Liver (tissue), 9 donors: ENCODE measurements around the gene DNAAF5. TPM values are rescaled to one million over a fixed set of nuclear protein-coding genes. Genes with fewer than 3 reads are reported as not detected.

Experiments
- DNase-seq: peaks from one replicate; pipeline ENCODE4 v3.0.0-alpha.2; 2017; ENCODE audit warnings: low spot score
- H3K27ac ChIP-seq, 2 donors: one replicate each; pipeline ENCODE4 v1.7.0; 2013; ENCODE audit warnings: inconsistent platforms in 2 of 2, low read length in 2 of 2, control low read depth in 1 of 2, low read depth in 1 of 2, mild to moderate bottlenecking in 1 of 2
- H3K27me3 ChIP-seq, 4 donors: one replicate each; pipeline versions ENCODE4 v1.6.1 to v1.7.0; 2013; ENCODE audit warnings: low read length in 3 of 4, inconsistent platforms in 1 of 4, mild to moderate bottlenecking in 1 of 4, moderate library complexity in 1 of 4; ENCODE audit not compliant: control insufficient read depth in 4 of 4, insufficient read depth in 4 of 4
- H3K36me3 ChIP-seq, 4 donors: one replicate each; pipeline versions ENCODE4 v1.6.1 to v1.7.0; 2013; ENCODE audit warnings: low read length in 3 of 4, mild to moderate bottlenecking in 3 of 4, low read depth in 1 of 4, moderate library complexity in 1 of 4; ENCODE audit not compliant: control insufficient read depth in 4 of 4, insufficient read depth in 3 of 4
- H3K4me1 ChIP-seq, 4 donors: one replicate each; pipeline versions ENCODE4 v1.6.1 to v1.7.0; 2013; ENCODE audit warnings: low read length in 3 of 4, mild to moderate bottlenecking in 3 of 4, moderate library complexity in 1 of 4; ENCODE audit not compliant: control insufficient read depth in 4 of 4, insufficient read depth in 4 of 4
- H3K4me3 ChIP-seq, 3 donors: one replicate each; pipeline versions ENCODE4 v1.6.1 to v1.7.0; 2013; ENCODE audit warnings: low read length in 3 of 3, control low read depth in 1 of 3, low read depth in 1 of 3, mild to moderate bottlenecking in 1 of 3
- H3K9ac ChIP-seq, 2 donors: one replicate each; pipeline ENCODE4 v1.7.0; 2013; ENCODE audit warnings: low read length in 2 of 2, mild to moderate bottlenecking in 2 of 2, moderate library complexity in 2 of 2, control low read depth in 1 of 2, low read depth in 1 of 2
- H3K9me3 ChIP-seq, 4 donors: one replicate each; pipeline versions ENCODE4 v1.6.1 to v1.7.0; 2013; ENCODE audit warnings: low read length in 3 of 4; ENCODE audit not compliant: control insufficient read depth in 4 of 4
- FOXA2 ChIP-seq: IDR thresholded peaks from 2 replicates; pipeline ENCODE4 v1.6.1; 2016; ENCODE audit warnings: antibody characterized with exemption
- GABPA ChIP-seq, 2 donors: IDR thresholded peaks in 1 of 2; conservative IDR thresholded peaks in 1 of 2; 2 replicates each; pipeline ENCODE4 v1.6.1; 2016; ENCODE audit warnings: antibody characterized with exemption in 2 of 2, mild to moderate bottlenecking in 1 of 2, moderate library complexity in 1 of 2
- HNF4G ChIP-seq: IDR thresholded peaks from 2 replicates; pipeline ENCODE4 v1.6.1; 2016; ENCODE audit warnings: antibody characterized with exemption
- JUND ChIP-seq, 2 donors: IDR thresholded peaks; 2 replicates each; pipeline ENCODE4 v1.6.1; 2016; ENCODE audit warnings: antibody characterized with exemption in 2 of 2
- NR2F2 ChIP-seq: IDR thresholded peaks from 2 replicates; pipeline ENCODE4 v1.6.1; 2016; ENCODE audit warnings: antibody characterized with exemption
- RAD21 ChIP-seq, 2 donors: IDR thresholded peaks; 2 replicates each; pipeline ENCODE4 v1.6.1; 2016; ENCODE audit warnings: antibody characterized with exemption in 2 of 2, mild to moderate bottlenecking in 2 of 2
- RXRA ChIP-seq, 2 donors: IDR thresholded peaks; 2 replicates each; pipeline ENCODE4 v1.6.1; 2017 to 2018; ENCODE audit warnings: antibody characterized with exemption in 2 of 2, mild to moderate bottlenecking in 1 of 2
- SP1 ChIP-seq: IDR thresholded peaks from 2 replicates; pipeline ENCODE4 v1.6.1; 2018; ENCODE audit warnings: antibody characterized with exemption, mild to moderate bottlenecking
- YY1 ChIP-seq: IDR thresholded peaks from 2 replicates; pipeline ENCODE4 v1.6.1; 2016; ENCODE audit warnings: antibody characterized with exemption, mild to moderate bottlenecking
- WGBS: extraction: QIAGEN DNeasy Blood & Tissue Kit; methylation state at CpG from one replicate; pipeline ENCODE4 v1.1.7; 2013; 5-methylcytosine and 5-hydroxymethylcytosine counted together
- polyA plus RNA-seq, 2 donors: library from polyadenylated mRNA; stranded (reverse) in 1 of 2; unstranded in 1 of 2; fragments of 200-250 nt in 1 of 2; fragments of >200 nt in 1 of 2; fragmentation: Nextera tagmentation in 1 of 2; extraction: Ambion mirVana in 1 of 2; gene quantifications; one replicate each; pipeline versions ENCODE4 v1.2.1 to v1.2.3, GENCODE V29; 2013 to 2015
- total RNA-seq, 2 donors: library from RNA; depleted of rRNA; stranded (reverse); fragments of >200 nt; gene quantifications; one replicate each; pipeline ENCODE4 v1.2.3, GENCODE V29; 2014
- TF ChIP-seq, protein P1 (sequence below): IDR thresholded peaks from 2 replicates; pipeline ENCODE4 v1.6.1; 2016; ENCODE audit warnings: antibody characterized with exemption
- TF ChIP-seq, protein P2 (sequence below): IDR thresholded peaks from 2 replicates; pipeline ENCODE4 v1.6.1; 2016; ENCODE audit warnings: antibody characterized with exemption
- TF ChIP-seq, protein P3 (sequence below): IDR thresholded peaks from 2 replicates; pipeline ENCODE4 v1.6.1; 2016; ENCODE audit warnings: antibody characterized with exemption
- TF ChIP-seq, protein P4 (sequence below): IDR thresholded peaks from 2 replicates; pipeline ENCODE4 v1.6.1; 2016; ENCODE audit warnings: antibody characterized with exemption, mild to moderate bottlenecking
- TF ChIP-seq, protein P5 (sequence below): fragments of 150-350 bp; IDR thresholded peaks from 2 replicates; pipeline ENCODE4 v1.5.1; 2017; ENCODE audit warnings: improper control_type of control experiment, low read depth, low read length; ENCODE audit not compliant: missing input control
- donor health status: healthy.
- donor health status: healthy.
- donor health status: healthy.
- donor health status: healthy.
- donor health status: healthy.

DNAAF5 gene
- total and polyA plus RNA-seq, 4 donors, result 3.1 to 11.1 (median 9.5) TPM

DNA sequence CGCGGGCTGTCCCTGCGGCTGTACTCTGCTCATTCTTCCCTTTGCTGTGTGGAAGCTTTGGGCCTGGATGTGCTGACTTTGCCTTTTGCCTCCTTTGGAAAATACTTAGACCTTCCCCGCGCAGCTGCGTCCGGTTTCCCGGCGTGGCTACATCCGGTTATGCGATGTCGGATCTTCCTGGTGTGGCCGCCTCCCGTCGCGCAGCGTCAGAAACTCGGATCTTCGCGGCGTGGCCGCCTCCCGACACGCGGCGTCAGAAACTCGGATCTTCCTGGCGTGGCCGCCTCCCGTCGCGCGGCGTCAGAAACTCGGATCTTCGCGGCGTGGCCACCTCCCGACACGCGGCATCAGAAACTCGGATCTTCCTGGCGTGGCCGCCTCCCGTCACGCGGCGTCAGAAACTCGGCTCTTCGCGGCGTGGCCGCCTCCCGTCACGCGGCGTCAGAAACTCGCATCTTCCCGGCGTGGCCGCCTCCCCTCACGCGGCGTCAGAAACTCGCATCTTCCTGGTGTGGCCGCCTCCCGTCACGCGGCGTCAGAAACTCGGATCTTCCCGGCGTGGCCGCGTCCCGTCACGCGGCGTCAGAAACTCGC, 55.5 kb downstream of the DNAAF5 start:
- H3K27me3 ChIP-seq, result no peaks in the 10 kb centered on the region
- no peaks in the 10 kb centered on the region for H3K9me3 ChIP-seq
- TF ChIP-seq FOXA2, result no peak
- TF ChIP-seq, protein P1, sequence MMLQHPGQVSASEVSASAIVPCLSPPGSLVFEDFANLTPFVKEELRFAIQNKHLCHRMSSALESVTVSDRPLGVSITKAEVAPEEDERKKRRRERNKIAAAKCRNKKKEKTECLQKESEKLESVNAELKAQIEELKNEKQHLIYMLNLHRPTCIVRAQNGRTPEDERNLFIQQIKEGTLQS, result no peak
- no peak for TF ChIP-seq HNF4G
- TF ChIP-seq, protein P2, sequence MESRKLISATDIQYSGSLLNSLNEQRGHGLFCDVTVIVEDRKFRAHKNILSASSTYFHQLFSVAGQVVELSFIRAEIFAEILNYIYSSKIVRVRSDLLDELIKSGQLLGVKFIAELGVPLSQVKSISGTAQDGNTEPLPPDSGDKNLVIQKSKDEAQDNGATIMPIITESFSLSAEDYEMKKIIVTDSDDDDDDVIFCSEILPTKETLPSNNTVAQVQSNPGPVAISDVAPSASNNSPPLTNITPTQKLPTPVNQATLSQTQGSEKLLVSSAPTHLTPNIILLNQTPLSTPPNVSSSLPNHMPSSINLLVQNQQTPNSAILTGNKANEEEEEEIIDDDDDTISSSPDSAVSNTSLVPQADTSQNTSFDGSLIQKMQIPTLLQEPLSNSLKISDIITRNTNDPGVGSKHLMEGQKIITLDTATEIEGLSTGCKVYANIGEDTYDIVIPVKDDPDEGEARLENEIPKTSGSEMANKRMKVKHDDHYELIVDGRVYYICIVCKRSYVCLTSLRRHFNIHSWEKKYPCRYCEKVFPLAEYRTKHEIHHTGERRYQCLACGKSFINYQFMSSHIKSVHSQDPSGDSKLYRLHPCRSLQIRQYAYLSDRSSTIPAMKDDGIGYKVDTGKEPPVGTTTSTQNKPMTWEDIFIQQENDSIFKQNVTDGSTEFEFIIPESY, result no peak
- TF ChIP-seq RAD21 (IDR thresholded peaks at IDR 0.05), result no peak
- no peak for TF ChIP-seq NR2F2
- no peak for TF ChIP-seq SP1
- no peak for TF ChIP-seq JUND (IDR thresholded peaks at IDR 0.05)
- TF ChIP-seq, protein P3, sequence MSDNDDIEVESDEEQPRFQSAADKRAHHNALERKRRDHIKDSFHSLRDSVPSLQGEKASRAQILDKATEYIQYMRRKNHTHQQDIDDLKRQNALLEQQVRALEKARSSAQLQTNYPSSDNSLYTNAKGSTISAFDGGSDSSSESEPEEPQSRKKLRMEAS, result no peak
- TF ChIP-seq, protein P4, sequence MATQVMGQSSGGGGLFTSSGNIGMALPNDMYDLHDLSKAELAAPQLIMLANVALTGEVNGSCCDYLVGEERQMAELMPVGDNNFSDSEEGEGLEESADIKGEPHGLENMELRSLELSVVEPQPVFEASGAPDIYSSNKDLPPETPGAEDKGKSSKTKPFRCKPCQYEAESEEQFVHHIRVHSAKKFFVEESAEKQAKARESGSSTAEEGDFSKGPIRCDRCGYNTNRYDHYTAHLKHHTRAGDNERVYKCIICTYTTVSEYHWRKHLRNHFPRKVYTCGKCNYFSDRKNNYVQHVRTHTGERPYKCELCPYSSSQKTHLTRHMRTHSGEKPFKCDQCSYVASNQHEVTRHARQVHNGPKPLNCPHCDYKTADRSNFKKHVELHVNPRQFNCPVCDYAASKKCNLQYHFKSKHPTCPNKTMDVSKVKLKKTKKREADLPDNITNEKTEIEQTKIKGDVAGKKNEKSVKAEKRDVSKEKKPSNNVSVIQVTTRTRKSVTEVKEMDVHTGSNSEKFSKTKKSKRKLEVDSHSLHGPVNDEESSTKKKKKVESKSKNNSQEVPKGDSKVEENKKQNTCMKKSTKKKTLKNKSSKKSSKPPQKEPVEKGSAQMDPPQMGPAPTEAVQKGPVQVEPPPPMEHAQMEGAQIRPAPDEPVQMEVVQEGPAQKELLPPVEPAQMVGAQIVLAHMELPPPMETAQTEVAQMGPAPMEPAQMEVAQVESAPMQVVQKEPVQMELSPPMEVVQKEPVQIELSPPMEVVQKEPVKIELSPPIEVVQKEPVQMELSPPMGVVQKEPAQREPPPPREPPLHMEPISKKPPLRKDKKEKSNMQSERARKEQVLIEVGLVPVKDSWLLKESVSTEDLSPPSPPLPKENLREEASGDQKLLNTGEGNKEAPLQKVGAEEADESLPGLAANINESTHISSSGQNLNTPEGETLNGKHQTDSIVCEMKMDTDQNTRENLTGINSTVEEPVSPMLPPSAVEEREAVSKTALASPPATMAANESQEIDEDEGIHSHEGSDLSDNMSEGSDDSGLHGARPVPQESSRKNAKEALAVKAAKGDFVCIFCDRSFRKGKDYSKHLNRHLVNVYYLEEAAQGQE, result no peak
- no peaks in the 10 kb centered on the region for H3K4me1 ChIP-seq
- H3K36me3 ChIP-seq, result peaks cover 2 to 24% (median 13%) of the 10 kb centered on the region in 4 donors
- H3K4me3 ChIP-seq, result no peak overlapping the region
- no peak for DNase-seq
- WGBS, result 95% methylated on average over 80 of the region's 80 CpGs
- H3K27ac ChIP-seq, result no peak overlapping the region
- H3K9ac ChIP-seq, result no peak overlapping the region

DNA sequence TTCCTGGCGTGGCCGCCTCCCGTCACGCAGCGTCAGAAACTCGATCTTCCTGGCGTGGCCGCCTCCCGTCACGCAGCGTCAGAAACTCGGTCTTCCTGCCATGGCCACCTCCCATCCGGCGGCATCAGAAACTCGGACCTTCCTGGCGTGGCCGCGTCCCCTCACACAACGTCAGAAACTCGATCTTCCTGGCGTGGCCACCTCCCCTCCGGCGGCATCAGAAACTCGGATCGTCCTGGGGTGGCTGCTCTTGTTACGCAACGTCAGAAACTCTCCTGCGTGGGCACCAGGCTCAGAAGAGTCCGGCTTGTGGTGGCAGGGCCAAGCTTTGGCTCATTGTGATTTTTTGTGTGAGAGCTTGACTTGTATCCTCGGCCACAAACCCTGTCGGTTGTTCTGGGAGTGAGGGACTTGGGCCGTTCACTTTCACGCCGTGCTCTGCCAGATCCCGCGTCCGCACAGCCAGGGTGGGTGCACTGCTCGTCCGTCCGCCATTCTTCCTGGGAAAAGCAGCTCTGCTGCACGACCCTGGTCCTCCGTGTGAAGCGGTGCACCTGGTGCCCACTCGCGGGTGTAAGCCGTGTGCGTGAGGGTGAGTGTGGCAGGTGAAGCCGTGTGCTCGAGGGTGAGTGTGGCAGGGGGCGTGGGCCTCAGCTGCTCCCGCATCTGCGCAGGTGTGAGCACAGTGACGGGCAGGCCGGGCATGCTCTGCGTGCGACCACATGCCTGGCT, 56.4 kb downstream of the DNAAF5 start:
- Histone ChIP-seq H3K27ac (no peak overlapping the region), H3K9ac (no peak overlapping the region), H3K4me3 (no peak overlapping the region), H3K36me3 (peaks cover 2 to 24% (median 11%) of the 10 kb centered on the region in 4 donors), H3K4me1 (no peaks in the 10 kb centered on the region), H3K9me3 (no peaks in the 10 kb centered on the region), H3K27me3 (no peaks in the 10 kb centered on the region)
- WGBS, result 96% methylated on average over 54 of the region's 56 CpGs
- TF ChIP-seq, protein P2, result no peak
- TF ChIP-seq, protein P3, result no peak
- TF ChIP-seq YY1 (no peak), RAD21 (IDR thresholded peaks at IDR 0.05) (no peak), SP1 (no peak), JUND (IDR thresholded peaks at IDR 0.05) (no peak), GABPA (IDR thresholded peaks at IDR 0.05 in 1 of 2, conservative IDR thresholded peaks at IDR 0.05 in 1 of 2) (no peak), FOXA2 (no peak), RXRA (IDR thresholded peaks at IDR 0.05) (no peak)
- TF ChIP-seq, protein P5, sequence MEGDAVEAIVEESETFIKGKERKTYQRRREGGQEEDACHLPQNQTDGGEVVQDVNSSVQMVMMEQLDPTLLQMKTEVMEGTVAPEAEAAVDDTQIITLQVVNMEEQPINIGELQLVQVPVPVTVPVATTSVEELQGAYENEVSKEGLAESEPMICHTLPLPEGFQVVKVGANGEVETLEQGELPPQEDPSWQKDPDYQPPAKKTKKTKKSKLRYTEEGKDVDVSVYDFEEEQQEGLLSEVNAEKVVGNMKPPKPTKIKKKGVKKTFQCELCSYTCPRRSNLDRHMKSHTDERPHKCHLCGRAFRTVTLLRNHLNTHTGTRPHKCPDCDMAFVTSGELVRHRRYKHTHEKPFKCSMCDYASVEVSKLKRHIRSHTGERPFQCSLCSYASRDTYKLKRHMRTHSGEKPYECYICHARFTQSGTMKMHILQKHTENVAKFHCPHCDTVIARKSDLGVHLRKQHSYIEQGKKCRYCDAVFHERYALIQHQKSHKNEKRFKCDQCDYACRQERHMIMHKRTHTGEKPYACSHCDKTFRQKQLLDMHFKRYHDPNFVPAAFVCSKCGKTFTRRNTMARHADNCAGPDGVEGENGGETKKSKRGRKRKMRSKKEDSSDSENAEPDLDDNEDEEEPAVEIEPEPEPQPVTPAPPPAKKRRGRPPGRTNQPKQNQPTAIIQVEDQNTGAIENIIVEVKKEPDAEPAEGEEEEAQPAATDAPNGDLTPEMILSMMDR, result no peak
- TF ChIP-seq, protein P1, result no peak
- TF ChIP-seq, protein P4, result no peak
- no peak for DNase-seq
